Measurements from ENCODE around the gene KCTD16.

The KCTD16 gene

DNA sequence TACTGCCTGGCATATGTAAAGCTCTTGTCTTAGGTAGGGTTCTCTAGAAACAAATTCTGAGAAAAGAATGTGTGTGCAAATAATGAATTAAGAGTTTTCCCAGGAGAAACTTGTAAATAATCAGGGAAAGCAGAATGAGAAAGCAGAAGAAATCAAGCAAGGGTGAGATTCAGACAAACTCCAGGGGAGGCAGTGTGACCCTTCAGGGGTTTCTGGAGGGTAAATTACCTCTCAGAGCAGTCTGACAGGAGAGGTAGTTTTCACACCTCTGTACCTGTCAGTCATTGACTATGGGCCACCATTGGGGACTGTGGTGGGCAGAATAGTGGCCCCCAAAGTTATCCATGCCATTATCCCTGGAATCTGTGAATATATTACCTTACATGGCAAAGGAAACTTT lies 124.6 kb downstream of the KCTD16 start:
- no peak for DNase-seq

DNA sequence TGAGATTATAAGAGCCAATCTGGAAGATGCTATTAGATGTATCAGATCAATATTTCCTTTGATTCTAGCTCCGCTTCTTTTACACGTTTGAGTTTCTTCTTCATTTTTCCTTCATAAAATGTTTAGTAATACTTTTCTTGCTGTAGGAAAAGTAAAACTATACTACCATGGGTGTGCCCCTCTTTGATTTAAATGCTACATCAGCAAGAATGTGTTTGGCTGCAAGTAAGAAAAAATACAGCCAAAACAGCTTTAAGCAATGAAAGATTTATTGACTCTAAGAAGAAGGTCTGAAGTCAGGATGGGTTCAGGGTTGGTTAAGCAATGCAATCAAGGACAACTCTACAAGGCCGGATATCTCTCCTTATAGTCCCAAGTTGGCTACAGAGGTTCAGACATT lies 126.4 kb downstream of the KCTD16 start:
- no peak for DNase-seq

DNA sequence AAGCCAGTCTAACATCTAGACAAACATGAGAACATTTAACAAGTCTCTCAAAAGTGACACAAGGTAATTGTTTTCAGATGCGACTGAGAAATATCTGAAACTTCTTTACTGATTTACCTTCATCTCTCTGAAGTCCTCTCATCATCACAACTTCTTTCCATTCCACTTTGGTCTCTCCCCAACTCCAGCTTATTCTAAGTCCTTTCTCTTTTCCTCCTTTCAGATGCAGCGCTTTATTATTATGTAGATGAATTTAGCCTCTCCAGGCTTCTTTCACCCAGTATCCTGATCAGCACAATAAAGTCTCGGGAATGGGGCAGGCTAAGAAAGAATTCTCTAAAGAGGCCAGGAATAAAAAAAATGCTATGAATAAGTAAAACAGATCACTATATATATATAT lies 128.0 kb downstream of the KCTD16 start:
- DNase-seq = no peak

DNA sequence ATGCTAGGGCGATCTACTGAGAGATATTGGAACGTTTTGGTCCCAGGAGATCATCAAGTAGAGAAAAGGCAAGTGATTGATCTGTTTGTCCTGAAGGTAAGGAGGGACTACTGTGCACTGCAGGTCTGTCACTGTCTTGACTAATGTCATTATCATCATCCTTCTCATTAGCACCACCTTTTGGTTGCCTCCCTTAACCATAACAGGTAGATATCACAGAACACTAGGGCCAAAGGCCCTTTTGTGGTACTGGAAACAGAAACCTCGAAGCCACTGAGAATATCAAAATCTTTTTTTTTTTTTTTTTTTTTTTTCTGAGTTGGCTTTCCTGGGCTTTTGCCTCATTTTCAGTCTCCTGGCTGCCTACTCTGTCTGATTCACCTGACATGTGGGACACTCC lies 134.0 kb downstream of the KCTD16 start:
- DNase-seq = no peak

DNA sequence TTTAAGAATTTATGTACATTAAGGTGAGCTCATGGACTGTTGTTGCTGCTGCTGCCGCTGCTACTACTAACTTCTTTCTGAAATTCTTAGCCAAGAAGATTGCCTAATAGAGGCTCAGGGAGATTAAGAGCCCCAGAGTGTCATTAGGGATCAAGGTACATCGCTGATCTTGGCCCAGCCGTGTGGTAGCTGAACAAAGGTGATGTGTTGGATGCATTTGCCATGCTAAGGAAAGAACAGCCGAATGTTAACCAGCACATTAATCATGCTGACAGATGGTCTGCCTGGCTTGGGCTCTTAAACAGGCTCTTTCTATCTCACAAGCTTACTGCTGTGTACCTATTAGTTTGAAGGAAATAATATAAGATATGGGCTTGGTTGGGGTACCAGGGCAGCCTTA lies 137.1 kb downstream of the KCTD16 start:
- no peak for DNase-seq

DNA sequence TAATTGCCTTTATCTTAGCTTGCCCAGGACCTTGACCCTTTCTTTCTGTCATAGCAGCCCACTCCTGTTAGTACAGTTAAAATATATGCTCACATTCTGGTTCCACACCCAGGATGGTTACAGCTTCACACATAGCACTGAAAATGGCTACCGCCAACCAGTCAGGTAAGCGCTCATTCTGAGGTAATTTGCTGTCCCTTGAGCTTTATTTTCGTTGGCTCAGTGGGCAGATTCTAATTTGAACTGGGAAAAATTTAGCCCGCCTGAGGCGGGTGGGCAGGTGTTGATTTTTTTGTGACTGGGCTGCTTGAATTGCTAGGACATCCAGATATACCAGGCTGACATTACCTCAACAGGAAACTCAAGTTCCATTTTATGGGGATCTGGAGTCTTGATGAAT lies 137.5 kb downstream of the KCTD16 start:
- no peak for DNase-seq

DNA sequence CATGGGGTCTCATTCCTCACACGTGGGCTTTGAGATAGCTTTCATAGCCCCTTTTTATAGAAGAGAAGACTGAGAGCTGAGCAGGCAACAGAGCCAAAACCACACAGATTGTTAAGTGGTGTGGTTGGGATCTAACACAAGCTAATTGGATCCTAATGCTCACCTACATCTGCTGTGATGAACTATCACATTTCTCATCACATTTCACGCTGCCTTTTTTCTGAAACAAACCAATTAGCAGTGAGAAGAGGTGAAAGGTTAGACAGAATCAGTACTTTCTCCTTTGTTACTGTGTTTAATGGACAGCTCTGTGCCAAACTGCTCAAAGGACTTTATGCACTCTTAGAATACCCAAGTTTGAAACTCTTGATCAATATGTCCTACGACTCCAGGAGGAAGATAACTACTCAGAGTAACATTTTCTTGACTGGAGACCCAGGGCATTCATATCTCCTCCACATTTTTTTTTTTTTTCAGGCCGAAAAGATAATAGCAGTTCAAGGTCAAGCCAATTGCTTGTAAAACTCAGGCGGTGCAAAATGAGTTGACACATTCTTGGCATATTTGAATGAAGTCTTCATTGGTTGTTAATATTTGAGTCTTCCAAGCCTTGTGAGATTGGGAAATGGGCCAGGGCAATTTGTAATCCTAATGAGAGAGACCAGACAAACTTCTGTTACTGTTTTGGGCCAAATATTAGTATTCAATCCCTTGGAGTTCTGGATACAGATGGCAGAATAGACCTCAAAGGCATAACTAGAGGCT lies 138.4 kb downstream of the KCTD16 start:
- no peak for DNase-seq

DNA sequence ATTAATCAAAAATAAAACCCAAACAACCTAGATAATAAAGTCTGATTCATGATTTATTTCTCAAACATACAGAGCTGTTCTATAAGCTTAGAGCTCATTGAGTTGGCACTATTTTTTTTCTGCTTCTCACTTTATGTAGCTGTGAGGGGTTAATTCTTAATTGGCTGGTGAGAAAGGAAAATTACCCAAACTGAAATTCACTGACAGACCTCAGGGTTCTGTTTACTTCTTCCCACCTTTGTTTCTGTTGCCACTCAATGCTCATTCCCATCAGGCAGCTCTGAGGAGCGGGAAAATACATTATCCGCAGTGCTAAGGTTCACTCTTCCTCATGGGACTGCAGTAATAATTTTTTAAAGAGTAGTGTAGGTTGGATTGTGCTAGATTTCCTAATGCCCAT lies 139.9 kb downstream of the KCTD16 start:
- DNase-seq = no peak

DNA sequence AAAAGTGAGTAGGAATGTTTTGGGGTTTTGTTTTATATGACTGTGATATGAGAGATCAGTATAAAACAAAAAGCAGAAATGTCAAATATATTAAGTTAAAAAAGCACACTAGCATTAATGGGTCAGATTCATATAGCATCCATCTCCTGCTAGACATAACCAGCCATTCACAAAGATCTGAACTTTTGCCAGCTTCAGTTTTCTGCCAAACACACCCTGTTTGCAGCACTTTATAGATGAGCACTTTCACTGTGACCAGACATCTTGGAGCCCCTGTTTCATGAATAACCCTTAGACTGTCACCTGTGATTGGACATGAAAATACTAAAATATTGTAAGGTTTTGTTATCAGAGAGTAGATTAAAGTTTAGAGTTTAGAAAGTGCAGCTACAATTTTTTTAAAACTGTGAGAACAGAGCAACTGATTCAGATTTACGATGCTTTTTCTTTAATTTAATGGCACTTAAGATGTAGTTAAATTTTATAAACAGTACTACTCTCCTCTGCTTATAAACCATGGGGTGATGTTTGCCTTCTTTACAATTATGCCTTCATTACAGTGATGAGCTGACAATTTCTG lies 142.6 kb downstream of the KCTD16 start:
- DNase-seq = no peak

DNA sequence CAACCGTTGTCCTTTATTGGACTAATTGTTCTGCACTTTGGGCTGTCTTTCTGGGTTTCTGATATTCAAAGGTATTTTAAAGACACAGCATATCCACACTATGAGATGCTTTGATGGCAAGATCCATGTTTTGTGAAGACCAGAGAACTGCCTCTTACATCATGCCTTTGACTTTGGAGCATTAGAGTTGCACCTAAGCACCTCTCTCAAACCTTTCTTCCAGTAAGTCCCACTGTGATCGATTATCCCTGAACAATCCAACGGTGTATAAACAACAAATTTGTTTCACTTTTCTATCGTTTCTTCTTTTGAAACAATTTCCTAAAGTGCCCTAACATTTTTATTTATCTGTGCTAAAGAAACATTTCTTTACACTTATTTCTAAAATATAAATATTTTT lies 144.4 kb downstream of the KCTD16 start:
- no peak for DNase-seq

DNA sequence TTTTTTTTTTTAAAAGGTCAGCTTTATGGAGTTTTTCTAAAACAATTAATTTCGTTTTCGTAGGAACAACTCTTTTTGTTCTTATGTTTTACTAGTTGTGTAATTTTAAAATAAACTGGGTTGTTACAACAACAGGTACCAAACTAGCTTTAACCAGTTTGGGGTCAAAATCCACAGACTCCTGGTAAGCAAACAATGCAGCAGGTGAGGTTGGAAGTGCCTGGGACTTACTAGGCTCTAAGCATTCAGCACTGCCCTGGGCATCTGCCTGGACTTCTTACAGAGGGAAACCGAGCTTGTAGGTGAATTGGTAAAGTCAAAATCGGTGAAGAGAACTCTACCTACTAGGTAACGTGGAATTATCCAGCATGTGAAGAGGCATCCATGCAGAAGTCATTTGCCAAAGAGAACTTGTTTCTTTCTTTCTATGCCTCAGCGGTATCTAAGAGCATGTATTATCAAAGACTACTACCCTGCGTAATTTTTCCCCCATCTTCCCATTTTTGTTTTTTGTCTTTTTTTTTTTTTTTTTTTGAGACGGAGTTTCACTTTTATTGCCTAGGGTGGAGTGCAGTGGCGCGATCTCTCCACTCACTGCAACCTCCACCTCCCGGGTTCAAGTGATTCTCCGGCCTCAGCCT lies 145.4 kb downstream of the KCTD16 start:
- DNase-seq = no peak

DNA sequence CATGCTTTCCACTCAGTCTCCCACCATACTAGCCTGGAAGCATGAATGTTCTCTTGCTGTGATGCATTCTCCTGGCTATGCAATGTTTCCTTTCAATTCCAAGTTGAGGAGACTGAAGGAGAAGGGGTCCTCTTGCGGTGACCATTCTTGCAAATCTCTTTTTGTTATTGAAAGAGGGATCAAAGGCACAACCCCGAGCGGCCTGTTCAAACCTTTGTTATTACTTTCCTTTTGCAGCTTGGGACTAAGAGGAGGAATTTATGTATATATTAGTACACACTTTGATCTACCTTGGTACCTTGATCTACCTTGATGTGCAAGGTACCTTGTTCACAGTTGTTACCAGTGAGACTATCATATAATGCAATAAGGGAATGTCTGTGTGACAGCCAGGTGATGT lies 147.3 kb downstream of the KCTD16 start:
- no peak for DNase-seq

DNA sequence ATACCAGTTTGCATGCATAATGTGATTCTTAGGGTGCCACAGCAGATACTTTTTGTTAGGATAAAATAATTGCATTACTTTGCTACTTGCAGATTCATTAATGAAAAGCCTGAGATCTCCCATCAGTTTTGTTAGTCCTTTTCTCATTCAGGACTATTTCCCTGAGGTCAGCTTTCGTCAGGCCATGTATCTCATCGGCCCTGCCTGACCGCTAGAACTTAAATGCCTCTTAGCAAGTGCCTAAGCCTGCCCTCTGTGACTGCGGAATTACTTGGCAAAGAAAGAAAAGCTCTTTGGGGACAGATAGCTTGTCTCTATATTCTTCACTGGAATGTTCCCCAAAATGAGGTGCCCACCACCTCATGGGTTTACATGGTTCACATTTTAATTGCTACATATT lies 147.8 kb downstream of the KCTD16 start:
- no peak for DNase-seq

DNA sequence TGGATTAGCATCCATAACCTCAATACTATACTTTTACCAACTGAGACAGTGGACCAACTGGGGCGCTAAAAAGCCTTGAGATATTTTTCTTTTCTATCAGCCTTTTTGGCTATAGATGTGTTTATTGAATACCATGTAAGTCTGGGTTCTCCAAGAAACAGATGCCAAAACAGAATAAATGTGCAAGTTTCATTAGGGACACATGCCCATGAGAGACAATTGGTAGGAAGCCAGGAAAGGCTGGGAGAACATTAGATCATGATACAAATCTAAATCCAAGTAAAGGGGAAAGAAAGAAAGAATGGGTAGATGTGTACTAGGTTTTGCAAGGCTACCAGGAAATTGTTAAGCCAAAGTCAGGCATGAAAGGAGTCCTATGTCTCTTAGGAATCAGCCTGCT lies 152.5 kb downstream of the KCTD16 start:
- no peak for DNase-seq

DNA sequence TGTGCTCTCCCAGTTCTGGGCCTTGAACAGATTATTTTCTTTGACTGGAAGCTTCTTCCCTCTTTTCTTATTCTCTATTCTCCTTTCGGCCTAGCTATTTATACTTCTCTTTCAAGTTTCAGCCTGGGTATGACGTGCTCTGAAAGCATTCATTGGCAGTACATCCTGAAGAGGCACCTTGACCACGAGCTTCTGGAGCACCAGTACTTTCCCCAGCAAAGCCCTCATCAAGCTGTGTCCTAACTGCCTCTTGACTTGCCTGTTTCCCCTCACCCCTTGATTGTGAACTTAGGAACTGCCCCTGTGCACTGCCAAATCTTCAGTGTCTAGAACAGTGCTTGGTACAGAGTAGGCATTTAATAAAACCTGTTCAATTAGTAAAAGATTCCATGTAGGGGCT lies 154.9 kb downstream of the KCTD16 start:
- no peak for DNase-seq

DNA sequence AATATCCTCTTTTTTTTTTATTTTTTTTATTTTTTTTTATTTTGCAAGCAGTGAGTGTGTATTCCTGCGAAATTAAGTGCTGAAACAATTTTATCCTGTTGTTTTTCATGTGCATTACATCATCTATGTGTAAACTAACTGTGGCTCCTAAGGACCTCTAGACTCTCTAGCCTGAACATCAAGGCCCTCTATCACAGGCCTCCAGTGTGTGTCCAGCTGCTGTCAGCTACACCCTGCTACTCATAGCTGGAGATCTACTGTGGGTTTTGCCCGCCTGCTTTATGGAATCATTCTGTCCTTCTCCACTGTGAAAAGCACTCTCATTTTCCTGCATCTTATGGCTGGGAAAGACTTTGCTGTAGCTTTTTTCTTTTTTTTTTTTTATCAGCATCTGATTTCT lies 157.8 kb downstream of the KCTD16 start:
- no peak for DNase-seq

DNA sequence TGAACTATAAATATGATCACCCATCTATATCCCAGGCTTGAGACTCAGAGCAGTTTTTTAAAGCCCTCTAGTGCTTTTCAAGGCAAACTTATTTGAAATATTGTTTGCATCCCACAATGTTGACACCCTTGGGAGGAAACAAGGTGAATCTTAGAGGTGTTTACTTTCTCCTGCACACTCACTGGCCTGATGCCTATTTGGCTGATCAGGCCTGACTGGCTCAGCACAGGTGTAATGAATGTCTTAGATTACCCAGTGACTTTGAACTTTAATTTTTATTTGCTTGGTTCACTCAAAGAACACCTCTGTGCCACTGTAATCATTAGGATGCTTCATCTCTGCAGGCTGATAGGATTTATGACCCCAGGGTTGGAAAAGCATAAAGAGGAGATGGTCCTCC lies 158.3 kb downstream of the KCTD16 start:
- DNase-seq = no peak

DNA sequence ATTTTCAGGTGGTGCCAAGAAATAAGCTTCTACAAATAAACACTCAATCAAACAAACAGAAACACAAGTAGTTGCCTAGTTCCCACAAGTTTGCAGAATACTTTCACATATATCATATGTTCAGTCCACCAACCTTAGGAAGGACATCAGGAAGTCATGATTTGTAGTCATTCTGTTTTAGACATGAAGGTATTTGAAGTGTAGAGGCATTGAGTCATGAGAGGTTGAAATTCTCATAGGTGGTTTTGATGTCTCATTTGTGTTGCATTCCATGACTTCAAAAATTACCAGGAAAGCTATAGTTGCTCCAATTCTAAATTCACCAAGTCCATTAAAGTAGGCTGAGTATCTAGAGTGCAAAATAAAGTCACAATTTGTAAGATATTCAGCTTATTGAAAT lies 159.0 kb downstream of the KCTD16 start:
- DNase-seq = no peak

DNA sequence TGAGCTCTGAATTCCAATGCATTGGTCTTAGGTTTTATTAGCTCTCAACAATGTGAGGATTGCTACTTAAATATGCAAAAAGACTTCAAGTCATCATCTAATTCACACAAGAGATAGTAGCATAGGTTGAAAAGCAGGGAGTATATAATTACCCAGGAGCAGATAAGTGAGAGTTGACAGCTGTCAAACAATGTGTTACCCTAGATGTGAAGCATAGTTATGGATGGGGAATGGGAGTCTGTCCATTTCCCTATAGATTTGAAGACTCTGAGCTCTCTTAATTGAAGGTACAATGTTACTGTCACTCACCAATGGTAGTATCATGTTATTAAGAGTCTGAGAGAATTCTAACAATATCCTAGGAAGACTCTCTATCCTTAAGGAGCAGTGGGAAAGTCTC lies 160.7 kb downstream of the KCTD16 start:
- DNase-seq = no peak

DNA sequence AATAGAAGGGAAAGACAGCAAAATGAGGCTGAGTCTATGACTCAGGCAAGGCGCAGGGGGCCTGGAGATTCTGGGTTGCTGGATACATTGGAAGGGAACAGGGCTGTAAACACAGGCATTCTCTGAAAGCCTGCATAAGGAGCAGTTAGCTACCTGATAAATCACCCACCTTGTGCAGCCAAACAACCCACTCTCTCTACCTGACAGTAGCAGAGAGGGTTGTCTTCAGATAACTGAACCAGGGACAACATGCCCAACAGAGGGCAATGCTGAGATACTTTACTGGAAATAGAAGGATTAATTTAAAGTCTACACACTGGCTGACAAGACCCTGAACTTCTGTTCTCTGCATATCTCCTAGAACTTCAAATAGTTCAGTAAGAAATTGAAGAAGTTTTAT lies 161.6 kb downstream of the KCTD16 start:
- DNase-seq = no peak

DNA sequence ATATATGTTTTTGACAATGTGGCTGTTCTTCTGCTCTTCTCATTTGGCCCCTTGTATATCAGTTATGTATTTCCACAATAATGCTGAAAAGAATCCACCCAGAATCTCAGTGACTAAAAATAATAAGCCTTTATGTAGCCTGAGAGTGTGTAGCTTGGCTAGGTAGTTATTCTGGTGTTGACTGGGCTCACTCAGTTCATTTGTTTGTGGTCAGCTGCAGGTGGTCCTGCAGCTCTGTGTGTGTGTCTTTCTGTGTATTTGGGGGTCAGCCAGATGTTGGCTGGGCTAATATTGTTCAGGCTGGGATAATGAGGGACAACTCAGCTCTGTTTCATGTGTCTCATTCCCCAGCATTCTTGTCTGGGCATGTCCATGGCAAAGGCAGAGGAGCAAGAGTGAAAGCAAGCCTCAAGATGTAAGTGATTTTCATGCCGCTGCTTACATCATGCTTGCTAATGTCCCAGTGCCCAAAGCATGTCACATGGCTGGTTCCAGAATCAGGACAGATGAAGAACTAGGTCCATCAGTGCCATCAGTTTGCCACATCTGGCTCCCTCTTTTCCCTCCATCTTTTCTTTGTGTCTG lies 162.8 kb downstream of the KCTD16 start:
- no peak for DNase-seq

DNA sequence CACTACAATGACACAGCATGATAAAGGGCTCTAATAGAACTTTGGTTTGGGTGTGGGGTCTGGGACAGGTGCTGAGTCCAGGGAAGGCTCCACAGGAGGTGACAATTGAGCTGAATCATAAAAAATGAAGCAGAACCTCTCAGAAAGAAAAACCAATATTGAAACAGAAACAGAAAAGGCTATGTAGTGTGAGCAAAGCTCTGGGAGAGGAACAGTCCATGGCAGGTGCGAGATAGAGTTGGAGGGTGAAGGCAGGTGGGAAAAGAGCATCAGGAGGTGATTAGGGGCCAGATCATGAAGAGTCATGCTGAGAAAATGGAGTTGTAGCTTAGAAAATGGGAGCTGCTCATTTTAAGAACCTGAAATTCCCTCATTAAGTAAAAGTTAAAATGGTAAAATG lies 164.9 kb downstream of the KCTD16 start:
- DNase-seq = no peak

DNA sequence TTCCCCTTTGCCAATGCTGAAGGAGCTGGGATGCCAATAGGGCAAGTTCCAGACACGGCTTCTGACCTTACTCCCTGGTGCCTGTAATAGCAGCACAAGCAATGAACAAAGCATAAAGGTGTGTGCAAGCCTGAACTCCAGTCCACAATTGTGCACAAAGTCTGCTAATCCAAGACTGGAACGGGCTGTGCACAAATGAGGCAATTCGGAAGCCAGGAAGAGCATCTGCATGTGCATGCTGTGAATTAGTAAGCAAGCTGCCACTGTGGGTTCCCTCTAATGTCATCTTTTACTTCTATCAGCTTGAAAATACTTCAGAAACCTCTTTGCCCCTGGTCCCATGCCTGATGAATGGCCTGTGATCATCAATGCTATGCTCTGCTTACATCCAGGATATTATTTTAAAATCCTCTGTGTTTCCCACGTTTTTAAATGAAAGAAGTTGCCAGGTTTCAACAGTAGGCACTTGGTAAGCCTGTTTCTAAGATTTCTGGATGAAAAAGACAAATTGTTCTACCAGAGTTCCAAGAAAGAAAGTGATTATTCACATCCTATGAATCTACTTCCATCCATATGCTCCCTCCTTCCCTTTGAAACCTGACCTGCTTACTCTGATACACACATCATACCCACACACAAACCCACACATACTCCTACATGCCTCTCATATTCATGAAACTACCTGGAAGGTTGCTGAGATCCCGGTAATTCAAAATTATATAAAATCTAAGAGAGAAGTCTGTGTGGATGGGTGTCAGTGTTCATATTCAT lies 165.7 kb downstream of the KCTD16 start:
- DNase-seq = no peak

DNA sequence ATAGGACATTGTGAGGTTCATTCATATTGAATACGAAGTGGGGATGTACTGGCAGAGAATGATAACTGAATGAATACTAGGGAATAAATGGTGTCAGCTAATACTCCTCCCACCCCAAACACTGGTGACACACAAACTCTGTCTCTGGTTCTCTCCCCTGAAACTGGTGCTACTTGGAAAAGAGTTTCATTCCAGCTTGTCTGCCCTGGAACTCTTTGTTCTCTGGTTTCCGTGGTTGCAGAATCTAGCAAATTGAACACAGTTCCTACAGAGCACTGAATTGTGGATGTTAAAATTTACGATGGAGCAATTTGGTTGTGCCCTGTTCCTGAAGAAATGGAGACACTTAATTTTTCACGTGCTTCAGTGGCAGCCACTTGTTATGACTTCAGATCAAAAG lies 181.7 kb downstream of the KCTD16 start:
- DNase-seq = no peak
